ENCODE data around the gene MPP3. TPM values are rescaled to one million over a fixed set of nuclear protein-coding genes. Genes with fewer than 3 reads are reported as not detected.

MPP3 gene
- total RNA-seq, 1 experiment from 2014 or later: 34.3 TPM

GRCh38 chr17:43849116-43849515 lies 16.2 kb upstream of the MPP3 start:
- Histone ChIP-seq H3K27me3 (ENCODE audit: low read length) (peaks cover 24% of the 10 kb centered on the region), H3K9me3 (ENCODE audit: low read length) (no peaks in the 10 kb centered on the region), H3F3A (ENCODE audit: low read length, unreplicated experiment) (no peaks in the 10 kb centered on the region), H3K27ac (ENCODE audit: low read length) (no peak overlapping the region), H3K79me2 (ENCODE audit: low read length) (no peaks in the 10 kb centered on the region), H3K9me2 (replicated peaks; ENCODE audit: low read length) (no peaks in the 10 kb centered on the region), H3K36me3 (ENCODE audit: low read depth, low read length) (no peaks in the 10 kb centered on the region), H3K9ac (ENCODE audit: low read length) (no peak overlapping the region), H3K4me1 (ENCODE audit: insufficient read depth, low read length) (0 out of 2 replicates have a peak, but pooled peaks cover 2% of the 10 kb centered on the region), H3K4me2 (ENCODE audit: low read length) (no peak overlapping the region), H3K4me3 (ENCODE audit: low read length) (no peak overlapping the region), H4K20me1 (ENCODE audit: low read length) (no peaks in the 10 kb centered on the region), H2AFZ (ENCODE audit: low read length) (no peak overlapping the region)
- TF ChIP-seq EZH2 (IDR thresholded peaks at IDR 0.05; ENCODE audit: low read length, unreplicated experiment) (no peak), EZH2phosphoT487 (IDR thresholded peaks at IDR 0.05; ENCODE audit: borderline replicate concordance, low read length) (no peak)
- TF ChIP-seq, protein P1, sequence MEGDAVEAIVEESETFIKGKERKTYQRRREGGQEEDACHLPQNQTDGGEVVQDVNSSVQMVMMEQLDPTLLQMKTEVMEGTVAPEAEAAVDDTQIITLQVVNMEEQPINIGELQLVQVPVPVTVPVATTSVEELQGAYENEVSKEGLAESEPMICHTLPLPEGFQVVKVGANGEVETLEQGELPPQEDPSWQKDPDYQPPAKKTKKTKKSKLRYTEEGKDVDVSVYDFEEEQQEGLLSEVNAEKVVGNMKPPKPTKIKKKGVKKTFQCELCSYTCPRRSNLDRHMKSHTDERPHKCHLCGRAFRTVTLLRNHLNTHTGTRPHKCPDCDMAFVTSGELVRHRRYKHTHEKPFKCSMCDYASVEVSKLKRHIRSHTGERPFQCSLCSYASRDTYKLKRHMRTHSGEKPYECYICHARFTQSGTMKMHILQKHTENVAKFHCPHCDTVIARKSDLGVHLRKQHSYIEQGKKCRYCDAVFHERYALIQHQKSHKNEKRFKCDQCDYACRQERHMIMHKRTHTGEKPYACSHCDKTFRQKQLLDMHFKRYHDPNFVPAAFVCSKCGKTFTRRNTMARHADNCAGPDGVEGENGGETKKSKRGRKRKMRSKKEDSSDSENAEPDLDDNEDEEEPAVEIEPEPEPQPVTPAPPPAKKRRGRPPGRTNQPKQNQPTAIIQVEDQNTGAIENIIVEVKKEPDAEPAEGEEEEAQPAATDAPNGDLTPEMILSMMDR (conservative IDR thresholded peaks at IDR 0.05; ENCODE audit: low read depth, low read length): no peak
- BruUV-seq (replicated peaks): no TSS peak
- ATAC-seq: no peak
- POLR2A ChIA-PET (ENCODE audit: unreplicated experiment): no interaction called here
- intact Hi-C loops (cut with micrococcal nuclease): no loop called here
- CTCF ChIA-PET: no interaction called here
- no peak for DNase-seq

DNA sequence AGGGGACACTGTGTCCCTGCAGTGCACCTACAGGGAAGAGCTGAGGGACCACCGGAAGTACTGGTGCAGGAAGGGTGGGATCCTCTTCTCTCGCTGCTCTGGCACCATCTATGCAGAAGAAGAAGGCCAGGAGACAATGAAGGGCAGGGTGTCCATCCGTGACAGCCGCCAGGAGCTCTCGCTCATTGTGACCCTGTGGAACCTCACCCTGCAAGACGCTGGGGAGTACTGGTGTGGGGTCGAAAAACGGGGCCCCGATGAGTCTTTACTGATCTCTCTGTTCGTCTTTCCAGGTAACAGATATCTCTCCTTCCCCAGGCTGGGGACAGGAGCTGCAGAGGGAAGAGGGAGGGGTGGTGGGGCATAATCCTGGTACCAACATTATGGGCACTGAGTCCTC lies 15.7 kb upstream of the MPP3 start:
- ATAC-seq: no peak
- BruUV-seq (replicated peaks): no TSS peak
- Histone ChIP-seq H3K4me2 (ENCODE audit: low read length) (no peak overlapping the region), H3K79me2 (ENCODE audit: low read length) (no peaks in the 10 kb centered on the region), H3K36me3 (ENCODE audit: low read depth, low read length) (no peaks in the 10 kb centered on the region), H3K9me2 (replicated peaks; ENCODE audit: low read length) (no peaks in the 10 kb centered on the region), H3F3A (ENCODE audit: low read length, unreplicated experiment) (no peaks in the 10 kb centered on the region), H3K4me3 (ENCODE audit: low read length) (no peak overlapping the region), H3K9ac (ENCODE audit: low read length) (no peak overlapping the region), H4K20me1 (ENCODE audit: low read length) (no peaks in the 10 kb centered on the region), H3K4me1 (ENCODE audit: insufficient read depth, low read length) (0 out of 2 replicates have a peak, but pooled peaks cover 2% of the 10 kb centered on the region), H3K27me3 (ENCODE audit: low read length) (peaks cover 19% of the 10 kb centered on the region), H3K9me3 (ENCODE audit: low read length) (no peaks in the 10 kb centered on the region), H2AFZ (ENCODE audit: low read length) (no peak overlapping the region), H3K27ac (ENCODE audit: low read length) (no peak overlapping the region)
- intact Hi-C loops (cut with micrococcal nuclease): no loop called here
- DNase-seq: no peak
- ChIA-PET CTCF (no interaction called here), POLR2A (ENCODE audit: unreplicated experiment) (no interaction called here)
- no peak for TF ChIP-seq EZH2 (IDR thresholded peaks at IDR 0.05; ENCODE audit: low read length, unreplicated experiment)
- no peak for TF ChIP-seq EZH2phosphoT487 (IDR thresholded peaks at IDR 0.05; ENCODE audit: borderline replicate concordance, low read length)
- TF ChIP-seq, protein P1 (conservative IDR thresholded peaks at IDR 0.05; ENCODE audit: low read depth, low read length): no peak

- intact Hi-C loops (cut with micrococcal nuclease): loop anchor here (1.0 to 2.0 kb wide), 4 partner anchors 57 to 153 kb away; partner anchors contain the start of gene DUSP3
- Histone ChIP-seq H3K4me1 (ENCODE audit: insufficient read depth, low read length) (peaks cover 8% of the 10 kb centered on the region; the same call in 1 of the 2 replicates), H3K9me2 (replicated peaks; ENCODE audit: low read length) (no peaks in the 10 kb centered on the region), H3F3A (ENCODE audit: low read length, unreplicated experiment) (no peaks in the 10 kb centered on the region), H3K9me3 (ENCODE audit: low read length) (no peaks in the 10 kb centered on the region), H3K79me2 (ENCODE audit: low read length) (no peaks in the 10 kb centered on the region), H3K36me3 (ENCODE audit: low read depth, low read length) (no peaks in the 10 kb centered on the region), H3K4me3 (ENCODE audit: low read length) (no peak within 1 kb of the TSS), H3K27ac (ENCODE audit: low read length) (no peak within 1 kb of the TSS), H2AFZ (ENCODE audit: low read length) (peak within 1 kb of the TSS; percentile 66), H4K20me1 (ENCODE audit: low read length) (no peaks in the 10 kb centered on the region), H3K27me3 (ENCODE audit: low read length) (peaks cover 9% of the 10 kb centered on the region), H3K4me2 (ENCODE audit: low read length) (no peak within 1 kb of the TSS), H3K9ac (ENCODE audit: low read length) (no peak within 1 kb of the TSS)
- BruUV-seq (replicated peaks): no TSS peak
- ChIA-PET POLR2A (ENCODE audit: unreplicated experiment) (no interaction called here), CTCF (interaction anchor here (0.8 to 1.5 kb wide), 5 partner anchors 55 to 152 kb away, joined by 4 to 31 read pairs (median 7); partner anchors contain the start of gene DUSP3)
- no peak for DNase-seq
- TF ChIP-seq, protein P1 (conservative IDR thresholded peaks at IDR 0.05; ENCODE audit: low read depth, low read length): no peak
- TF ChIP-seq EZH2 (IDR thresholded peaks at IDR 0.05; ENCODE audit: low read length, unreplicated experiment) (no peak), EZH2phosphoT487 (IDR thresholded peaks at IDR 0.05; ENCODE audit: borderline replicate concordance, low read length) (no peak)
- no peak for ATAC-seq
These were observed 14.0 kb upstream of the MPP3 start, which contains the start of gene CD300LG for GRCh38 chr17:43846963-43847371. CD300LG (plus strand) TSS chr17:43847176; CDS start chr17:43847217, 41 bp downstream.
